ENCODE measurements around the gene ADNP2.

GRCh38 chr18:80161781-80162417, 52.8 kb downstream of the ADNP2 start:
- TF ChIP-seq CTCF (IDR thresholded peaks at IDR 0.05) (no peak), POLR2A (IDR thresholded peaks at IDR 0.05) (no peak)

Measured in heart left ventricle (tissue), 13 donors.